Esophagus squamous epithelium (tissue), 4 donors: Measurements from ENCODE around the gene ASAP2.

Source experiments
- CTCF ChIP-seq, 6 experiments: fragments of 450-650 bp in 4 of 6; fragments of 200-600 bp in 2 of 6; sonication (generic) in 2 of 6; IDR thresholded peaks; one replicate each; pipeline ENCODE4 v1.5.1; 2016 to 2019; ENCODE audit warnings: antibody characterized with exemption in 6 of 6, mild to moderate bottlenecking in 4 of 6, moderate library complexity in 4 of 6
- POLR2A ChIP-seq, 4 donors: fragments of 450-650 bp; IDR thresholded peaks; one replicate each; pipeline ENCODE4 v1.6.1; 2017; ENCODE audit warnings: antibody characterized with exemption in 4 of 4, mild to moderate bottlenecking in 4 of 4, moderate library complexity in 3 of 4

GRCh38 chr2:9354318-9354717, 147.7 kb downstream of the ASAP2 start:
- no peak for TF ChIP-seq CTCF (IDR thresholded peaks at IDR 0.05)
- TF ChIP-seq POLR2A (IDR thresholded peaks at IDR 0.05) = no peak
